ENCODE measurements around the gene CHRNA9.

The CHRNA9 gene

GRCh38 chr4:40309250-40309774 is 25.8 kb upstream of the CHRNA9 start:
- DNase-seq: peak; percentile 95

GRCh38 chr4:40310225-40310624 is 24.9 kb upstream of the CHRNA9 start:
- DNase-seq: no peak

GRCh38 chr4:40311811-40312346 is 23.3 kb upstream of the CHRNA9 start:
- no peak for DNase-seq

- DNase-seq: no peak
These were observed 20.2 kb upstream of the CHRNA9 start for GRCh38 chr4:40314951-40315350.

GRCh38 chr4:40316333-40316781 is 18.8 kb upstream of the CHRNA9 start:
- DNase-seq: peak; percentile 44

GRCh38 chr4:40316782-40317635 is 18.1 kb upstream of the CHRNA9 start:
- peak; percentile 75 for DNase-seq

GRCh38 chr4:40317916-40318658 is 17.0 kb upstream of the CHRNA9 start:
- no peak for DNase-seq

GRCh38 chr4:40321574-40322275 is 13.4 kb upstream of the CHRNA9 start:
- DNase-seq: no peak

GRCh38 chr4:40322811-40323210 is 12.3 kb upstream of the CHRNA9 start:
- DNase-seq: no peak

GRCh38 chr4:40323866-40324265 is 11.3 kb upstream of the CHRNA9 start:
- DNase-seq: no peak

GRCh38 chr4:40325406-40326019 is 9.6 kb upstream of the CHRNA9 start:
- DNase-seq: peak; percentile 70

GRCh38 chr4:40327340-40327739 is 7.8 kb upstream of the CHRNA9 start:
- DNase-seq: no peak

GRCh38 chr4:40328383-40328782 is 6.8 kb upstream of the CHRNA9 start:
- no peak for DNase-seq

- no peak for DNase-seq
These were observed 5.3 kb upstream of the CHRNA9 start for GRCh38 chr4:40329805-40330204.

GRCh38 chr4:40330536-40330935 is 4.6 kb upstream of the CHRNA9 start:
- DNase-seq: no peak

GRCh38 chr4:40331101-40331745 is 3.9 kb upstream of the CHRNA9 start:
- no peak for DNase-seq

- DNase-seq: no peak
These were observed 3.2 kb upstream of the CHRNA9 start for GRCh38 chr4:40331961-40332360.

- no peak for DNase-seq
These were observed 1.2 kb upstream of the CHRNA9 start for GRCh38 chr4:40333921-40334352.

GRCh38 chr4:40335525-40335894 is 377 bp downstream of the CHRNA9 start:
- DNase-seq: no peak

GRCh38 chr4:40337051-40337450 is 1.9 kb downstream of the CHRNA9 start:
- DNase-seq: no peak

- no peak for DNase-seq
These were observed 2.4 kb downstream of the CHRNA9 start for GRCh38 chr4:40337523-40337922.

- DNase-seq: no peak
These were observed 4.9 kb downstream of the CHRNA9 start for GRCh38 chr4:40340030-40340429.
